ENCODE results near the gene TANGO6. TPM values are rescaled to one million over a fixed set of nuclear protein-coding genes. Genes with fewer than 3 reads are reported as not detected.

TANGO6 gene
- total and polyA plus RNA-seq, 10 of the 15 experiments (the other 5 are each of a cell fraction or from before 2014, with no cell fraction given): 1.1 to 20.6 (median 11.0) TPM

DNA sequence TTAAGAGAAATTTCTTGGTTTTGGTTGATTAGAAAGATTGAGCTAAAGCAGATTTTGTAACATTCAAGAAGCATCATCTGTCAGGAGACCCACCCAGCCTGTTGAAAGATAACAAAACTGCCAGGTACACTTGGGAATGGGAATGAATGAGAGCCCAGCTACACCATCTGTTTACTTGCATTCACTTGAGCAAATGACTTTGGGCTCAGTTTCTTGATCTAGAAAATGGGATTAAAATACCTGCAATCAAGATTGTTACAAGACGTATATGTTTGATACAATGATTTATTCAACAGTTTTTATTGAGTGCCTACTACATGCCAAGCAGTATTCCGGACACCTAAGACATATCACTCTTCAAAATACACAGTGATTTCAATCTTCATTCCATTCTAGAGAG lies 185.8 kb downstream of the TANGO6 start:
- Histone ChIP-seq H2AFZ (ENCODE audit: control insufficient read depth, low read depth, low read length) (no peak overlapping the region), H3K27me3 (replicated peaks in 1 of 2; ENCODE audit: control insufficient read depth in 2 of 2, insufficient read depth in 2 of 2, low read length in 1 of 2) (no peaks in the 10 kb centered on the region), H3K79me2 (ENCODE audit: control insufficient read depth, insufficient read depth, low read length) (no peaks in the 10 kb centered on the region), H3K4me3 (no peak overlapping the region), H4K20me1 (ENCODE audit: control insufficient read depth, insufficient read depth) (no peaks in the 10 kb centered on the region), H3K4me1 (ENCODE audit: control insufficient read depth, insufficient read depth, low read length) (no peaks in the 10 kb centered on the region), H3K27ac (ENCODE audit: control insufficient read depth, insufficient read depth) (no peak overlapping the region), H3K4me2 (ENCODE audit: control insufficient read depth, insufficient read depth) (no peak overlapping the region), H3K9ac (ENCODE audit: control insufficient read depth, insufficient read depth, low read length) (no peak overlapping the region), H3K9me3 (replicated peaks; ENCODE audit: control insufficient read depth, insufficient read depth, low read length) (no peaks in the 10 kb centered on the region), H3K36me3 (ENCODE audit: control insufficient read depth in 2 of 2, insufficient read depth in 2 of 2, low read length in 1 of 2) (no peaks in the 10 kb centered on the region; a peak in 2 of 4 replicates)
- WGBS (ENCODE audit: insufficient coverage, insufficient replicate concordance, low lambda C conversion rate, missing lambda C conversion rate): 90% methylated on average over 2 of the region's 2 CpGs
- FAIRE-seq (no peak), DNase-seq (ENCODE audit: low read depth, low spot score) (no peak), ATAC-seq (no peak)
- intact Hi-C loops (cut with micrococcal nuclease; ENCODE audit: unreplicated experiment) (loop anchor here (2.0 kb wide), 1 partner anchor 20 kb away; no protein-coding TSS in a partner anchor), in situ Hi-C loops (cut with MboI) (no loop called here)
- ChIA-PET CTCF (interaction anchor here (1.1 kb wide), 1 partner anchor 8 kb away, joined by 4 read pairs; no protein-coding TSS in a partner anchor), SMC1A (ENCODE audit: uncharacterized antibody, unreplicated experiment) (no interaction called here), POLR2A (no interaction called here), RAD21 (ENCODE audit: unreplicated experiment) (no interaction called here)
- BruUV-seq (replicated peaks): no TSS peak
- TF ChIP-seq POLR2AphosphoS2 (IDR thresholded peaks at IDR 0.05; ENCODE audit: low read depth, low read length) (no peak), NR2C1 (IDR thresholded peaks at IDR 0.05) (no peak), ATF7 (IDR thresholded peaks at IDR 0.05; ENCODE audit: low read depth) (no peak), CHD2 (IDR thresholded peaks at IDR 0.05; ENCODE audit: borderline replicate concordance, low read depth, low read length) (no peak)

DNA sequence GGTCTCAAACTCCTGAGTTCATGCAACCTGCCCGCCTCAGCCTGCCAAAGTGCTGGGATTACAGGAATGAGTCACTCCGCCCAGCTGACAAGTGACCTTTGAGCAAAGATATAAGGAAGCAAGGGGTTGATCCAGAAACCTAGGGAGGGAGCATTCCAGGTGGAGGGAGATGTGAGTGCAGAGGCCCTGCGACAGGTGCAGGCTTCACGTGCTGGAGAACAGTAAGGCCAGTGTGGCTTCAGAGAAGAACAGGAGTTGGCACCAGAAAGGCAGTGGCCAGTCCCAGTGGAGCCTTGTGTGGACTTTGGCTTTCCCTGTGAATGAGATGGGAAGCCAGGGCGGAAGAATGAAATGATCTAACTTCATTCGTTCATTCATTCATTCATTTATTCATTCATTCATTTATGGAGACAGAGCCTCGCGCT lies 188.6 kb downstream of the TANGO6 start:
- Histone ChIP-seq H3K9ac (ENCODE audit: control insufficient read depth, insufficient read depth, low read length) (no peak overlapping the region), H2AFZ (ENCODE audit: control insufficient read depth, low read depth, low read length) (no peak overlapping the region), H3K4me1 (ENCODE audit: control insufficient read depth, insufficient read depth, low read length) (no peaks in the 10 kb centered on the region), H3K79me2 (ENCODE audit: control insufficient read depth, insufficient read depth, low read length) (no peaks in the 10 kb centered on the region), H3K9me3 (replicated peaks; ENCODE audit: control insufficient read depth, insufficient read depth, low read length) (no peaks in the 10 kb centered on the region), H3K27ac (ENCODE audit: control insufficient read depth, insufficient read depth) (no peak overlapping the region), H4K20me1 (ENCODE audit: control insufficient read depth, insufficient read depth) (no peaks in the 10 kb centered on the region), H3K4me2 (ENCODE audit: control insufficient read depth, insufficient read depth) (no peak overlapping the region), H3K27me3 (replicated peaks in 1 of 2; ENCODE audit: control insufficient read depth in 2 of 2, insufficient read depth in 2 of 2, low read length in 1 of 2) (no peaks in the 10 kb centered on the region), H3K36me3 (ENCODE audit: control insufficient read depth in 2 of 2, insufficient read depth in 2 of 2, low read length in 1 of 2) (no peaks in the 10 kb centered on the region; a peak in 2 of 4 replicates), H3K4me3 (no peak overlapping the region)
- SMC1A ChIA-PET (ENCODE audit: uncharacterized antibody, unreplicated experiment): no interaction called here
- intact Hi-C loops (cut with micrococcal nuclease; ENCODE audit: unreplicated experiment): no loop called here
- peak; percentile 72; the same call in 1 of the 2 replicates for TF ChIP-seq ZNF24 (IDR thresholded peaks at IDR 0.05)
- TF ChIP-seq, protein P1, sequence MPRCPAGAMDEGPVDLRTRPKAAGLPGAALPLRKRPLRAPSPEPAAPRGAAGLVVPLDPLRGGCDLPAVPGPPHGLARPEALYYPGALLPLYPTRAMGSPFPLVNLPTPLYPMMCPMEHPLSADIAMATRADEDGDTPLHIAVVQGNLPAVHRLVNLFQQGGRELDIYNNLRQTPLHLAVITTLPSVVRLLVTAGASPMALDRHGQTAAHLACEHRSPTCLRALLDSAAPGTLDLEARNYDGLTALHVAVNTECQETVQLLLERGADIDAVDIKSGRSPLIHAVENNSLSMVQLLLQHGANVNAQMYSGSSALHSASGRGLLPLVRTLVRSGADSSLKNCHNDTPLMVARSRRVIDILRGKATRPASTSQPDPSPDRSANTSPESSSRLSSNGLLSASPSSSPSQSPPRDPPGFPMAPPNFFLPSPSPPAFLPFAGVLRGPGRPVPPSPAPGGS (IDR thresholded peaks at IDR 0.05; ENCODE audit: borderline replicate concordance, insufficient read depth, low read depth, low read length, poor library complexity, severe bottlenecking): no peak
- no TSS peak for BruUV-seq (replicated peaks)
- RAD21 ChIA-PET (ENCODE audit: unreplicated experiment): no interaction called here
- no peak for DNase-seq (ENCODE audit: low read depth, low spot score)
- FAIRE-seq: no peak
- in situ Hi-C loops (cut with MboI): no loop called here
- no peak for ATAC-seq
- CTCF ChIA-PET: no interaction called here
- 95% methylated on average over 8 of the region's 8 CpGs for WGBS (ENCODE audit: insufficient coverage, insufficient replicate concordance, low lambda C conversion rate, missing lambda C conversion rate)
- POLR2A ChIA-PET: no interaction called here
